ENCODE results near the gene ATXN1. TPM values are rescaled to one million over a fixed set of nuclear protein-coding genes. Genes with fewer than 3 reads are reported as not detected.
"Not testable (repeated sequence)": the region's sequence is repeated elsewhere in the genome, so short reads cannot be mapped to it uniquely, and the experiment has no call there.

ATXN1 gene
- total RNA-seq, 1 donor from 2014 or later, result 69.1 TPM

DNA sequence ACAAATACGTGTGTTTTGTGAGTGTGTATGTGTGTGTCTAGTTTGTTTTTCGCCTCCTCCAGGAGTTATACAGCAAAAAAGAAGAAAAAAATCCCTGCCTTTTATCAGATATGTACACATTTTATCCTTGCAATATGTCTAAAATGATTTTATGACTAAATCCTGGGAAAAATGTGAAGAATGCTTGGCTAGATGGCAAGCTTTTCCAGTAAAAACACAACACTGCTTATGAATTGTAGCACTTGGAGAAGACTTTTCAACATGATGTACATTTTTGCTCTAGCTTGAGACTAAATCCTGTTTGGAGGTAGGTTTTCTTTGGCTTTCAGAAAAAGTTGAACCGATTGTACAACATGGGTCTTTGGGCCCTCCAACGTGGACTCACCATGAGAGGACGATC, 362.7 kb downstream of the ATXN1 start:
- DNase-seq (ENCODE audit: low spot score), result no peak
- Mint-ChIP-seq H3K27ac (no peak overlapping the region), H3K4me3 (ENCODE audit: low read depth) (no peak overlapping the region), H3K36me3 (ENCODE audit: low read depth) (peaks cover 56% of the 10 kb centered on the region), H3K27me3 (ENCODE audit: low read depth) (no peaks in the 10 kb centered on the region), H3K9me3 (peaks cover 4% of the 10 kb centered on the region), H3K4me1 (ENCODE audit: low read depth) (peaks cover 37% of the 10 kb centered on the region)
- intact Hi-C loops (cut with micrococcal nuclease), result loop anchor here (5.0 kb wide), 1 partner anchor 259 kb away; no protein-coding TSS in a partner anchor

DNA sequence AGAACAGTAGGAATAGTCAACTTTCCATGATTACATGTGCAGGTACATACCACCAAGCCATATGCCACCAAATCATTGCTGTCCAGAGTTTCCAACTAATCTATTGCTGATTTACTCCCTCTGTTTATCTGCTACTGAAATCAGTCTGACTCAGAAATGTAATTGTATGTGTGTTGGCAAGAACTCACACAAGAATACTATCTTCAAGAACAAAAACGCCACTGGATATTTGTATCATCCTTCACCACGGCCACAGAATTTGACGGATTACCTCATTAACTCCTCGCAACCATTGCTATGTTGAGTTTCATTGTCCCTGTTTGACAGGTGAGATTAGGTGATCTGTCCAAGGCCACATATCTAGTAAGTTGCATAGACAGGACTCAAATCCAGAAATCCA, 363.6 kb downstream of the ATXN1 start:
- H3K36me3 Mint-ChIP-seq (ENCODE audit: low read depth), result peaks cover 60% of the 10 kb centered on the region
- no peak overlapping the region for H3K4me3 Mint-ChIP-seq (ENCODE audit: low read depth)
- DNase-seq (ENCODE audit: low spot score), result no peak
- H3K4me1 Mint-ChIP-seq (ENCODE audit: low read depth), result peaks cover 40% of the 10 kb centered on the region
- peaks cover 4% of the 10 kb centered on the region for H3K9me3 Mint-ChIP-seq
- intact Hi-C loops (cut with micrococcal nuclease), result loop anchor here (1.0 to 5.0 kb wide), 3 partner anchors 23 to 260 kb away; no protein-coding TSS in a partner anchor
- H3K27me3 Mint-ChIP-seq (ENCODE audit: low read depth), result no peaks in the 10 kb centered on the region
- peak overlapping the region; percentile 49 for H3K27ac Mint-ChIP-seq

DNA sequence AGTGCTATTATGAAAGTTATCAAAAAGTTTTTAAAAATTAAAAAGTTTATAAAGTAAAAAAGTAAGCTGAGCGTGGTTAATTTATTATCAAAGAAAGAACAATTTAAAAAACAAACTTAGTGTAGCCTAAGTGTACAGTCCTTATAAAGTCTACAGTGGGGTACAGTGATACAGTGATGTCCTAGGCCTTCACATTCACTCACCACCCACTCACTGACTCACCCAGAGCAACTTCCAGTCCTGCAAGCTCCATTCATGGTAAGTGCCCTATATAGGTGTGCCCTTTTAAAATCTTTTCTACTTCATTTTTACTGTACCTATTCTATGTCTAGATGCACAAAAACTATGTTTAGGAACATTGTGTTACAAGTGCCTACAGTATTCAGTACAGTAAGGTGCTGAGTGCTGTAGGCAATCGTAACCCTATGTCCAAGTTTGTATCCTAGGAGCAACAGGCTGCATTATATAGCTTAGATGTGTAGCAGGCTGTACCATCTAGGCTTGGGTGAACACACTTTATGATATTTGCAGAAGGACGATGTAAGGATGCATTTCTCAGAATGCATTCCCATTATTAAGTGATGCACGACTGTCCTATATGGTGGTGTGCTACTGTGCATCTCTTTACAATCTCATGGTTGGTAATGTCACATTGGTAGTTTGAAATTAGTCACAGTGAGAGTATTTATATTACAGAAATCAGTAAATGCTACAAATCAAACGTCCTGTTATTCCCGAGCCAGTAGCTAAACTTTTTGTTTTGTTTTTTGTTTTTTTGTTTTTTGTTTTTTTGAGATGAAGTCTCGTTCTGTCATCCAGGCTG, 364.6 kb downstream of the ATXN1 start:
- peaks cover 2% of the 10 kb centered on the region for H3K9me3 Mint-ChIP-seq
- intact Hi-C loops (cut with micrococcal nuclease), result loop anchor here (1.0 to 5.0 kb wide), 3 partner anchors 24 to 261 kb away; no protein-coding TSS in a partner anchor
- H3K27ac Mint-ChIP-seq, result peak overlapping the region; percentile 49
- no peak for DNase-seq (ENCODE audit: low spot score)
- no peak overlapping the region for H3K4me3 Mint-ChIP-seq (ENCODE audit: low read depth)
- peaks cover 54% of the 10 kb centered on the region for H3K36me3 Mint-ChIP-seq (ENCODE audit: low read depth)
- no peaks in the 10 kb centered on the region for H3K27me3 Mint-ChIP-seq (ENCODE audit: low read depth)
- peaks cover 34% of the 10 kb centered on the region for H3K4me1 Mint-ChIP-seq (ENCODE audit: low read depth)

DNA sequence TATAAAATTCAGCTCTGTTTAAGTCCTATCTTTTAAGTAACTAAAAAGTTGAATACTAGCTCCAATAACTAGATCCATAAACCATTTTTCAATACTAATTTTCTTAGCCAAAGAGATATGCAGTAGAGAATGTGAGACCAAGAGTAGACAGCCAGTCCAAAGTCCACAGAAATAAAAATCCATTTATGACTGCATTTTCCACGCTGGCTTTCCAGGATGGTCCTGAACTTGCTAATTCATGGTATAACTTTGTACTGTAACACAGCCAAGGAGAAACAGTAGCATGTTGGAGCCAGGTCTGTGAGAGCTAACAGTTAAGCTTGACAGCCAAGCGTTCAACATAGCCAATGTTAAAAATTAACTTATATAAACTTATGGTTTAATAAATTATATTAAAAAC, 366.6 kb downstream of the ATXN1 start:
- Mint-ChIP-seq H3K27ac (no peak overlapping the region), H3K36me3 (ENCODE audit: low read depth) (peaks cover 38% of the 10 kb centered on the region), H3K27me3 (ENCODE audit: low read depth) (no peaks in the 10 kb centered on the region), H3K4me1 (ENCODE audit: low read depth) (peaks cover 27% of the 10 kb centered on the region), H3K4me3 (ENCODE audit: low read depth) (no peak overlapping the region), H3K9me3 (no peaks in the 10 kb centered on the region)
- intact Hi-C loops (cut with micrococcal nuclease), result loop anchor here (5.0 kb wide), 1 partner anchor 263 kb away; no protein-coding TSS in a partner anchor
- DNase-seq (ENCODE audit: low spot score), result no peak

DNA sequence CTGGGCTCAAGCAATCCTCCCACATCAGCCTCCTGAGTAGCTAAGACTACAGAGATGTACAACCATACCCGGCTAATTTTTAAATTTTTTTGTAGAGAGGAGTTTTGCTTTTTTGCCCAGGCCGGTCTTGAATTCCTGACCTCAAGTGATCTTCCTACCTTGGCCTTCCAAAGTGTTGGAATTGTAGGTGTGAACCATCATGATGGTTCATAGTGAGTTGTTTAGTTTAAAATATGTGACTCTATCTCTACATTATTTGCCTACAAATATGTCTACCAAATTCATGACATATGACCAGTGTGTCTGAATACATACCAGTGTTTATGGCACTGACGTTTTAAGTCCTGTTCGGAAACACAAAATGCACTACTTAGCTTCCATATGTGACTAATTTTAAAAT, 367.9 kb downstream of the ATXN1 start:
- Mint-ChIP-seq H3K9me3 (no peaks in the 10 kb centered on the region), H3K27me3 (ENCODE audit: low read depth) (no peaks in the 10 kb centered on the region), H3K36me3 (ENCODE audit: low read depth) (peaks cover 31% of the 10 kb centered on the region), H3K4me3 (ENCODE audit: low read depth) (no peak overlapping the region), H3K4me1 (ENCODE audit: low read depth) (peaks cover 22% of the 10 kb centered on the region), H3K27ac (no peak overlapping the region)
- intact Hi-C loops (cut with micrococcal nuclease), result no loop called here
- DNase-seq (ENCODE audit: low spot score), result no peak

DNA sequence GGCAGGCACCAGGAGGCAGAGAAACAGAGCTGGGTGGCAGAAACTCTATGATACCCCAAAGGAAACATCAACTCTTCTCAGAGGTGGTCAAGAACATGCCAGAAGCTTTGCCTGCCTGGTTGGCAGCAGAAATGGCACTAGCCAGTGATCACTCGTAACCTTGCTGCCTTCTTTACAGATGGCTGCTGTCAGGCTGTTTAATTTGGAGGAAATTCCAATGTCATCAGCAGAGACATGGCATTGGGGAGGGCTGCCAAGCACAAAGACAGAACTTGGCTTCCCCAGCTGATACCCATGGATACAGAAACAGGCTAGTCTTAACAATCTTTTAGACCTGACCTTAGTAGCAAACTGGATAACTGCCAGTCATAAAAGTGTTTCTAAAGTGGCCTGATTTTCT, 369.2 kb downstream of the ATXN1 start:
- no peak for DNase-seq (ENCODE audit: low spot score)
- Mint-ChIP-seq H3K36me3 (ENCODE audit: low read depth) (peaks cover 27% of the 10 kb centered on the region), H3K4me3 (ENCODE audit: low read depth) (no peak overlapping the region), H3K4me1 (ENCODE audit: low read depth) (peaks cover 11% of the 10 kb centered on the region), H3K9me3 (no peaks in the 10 kb centered on the region), H3K27me3 (ENCODE audit: low read depth) (no peaks in the 10 kb centered on the region), H3K27ac (no peak overlapping the region)
- intact Hi-C loops (cut with micrococcal nuclease), result no loop called here

DNA sequence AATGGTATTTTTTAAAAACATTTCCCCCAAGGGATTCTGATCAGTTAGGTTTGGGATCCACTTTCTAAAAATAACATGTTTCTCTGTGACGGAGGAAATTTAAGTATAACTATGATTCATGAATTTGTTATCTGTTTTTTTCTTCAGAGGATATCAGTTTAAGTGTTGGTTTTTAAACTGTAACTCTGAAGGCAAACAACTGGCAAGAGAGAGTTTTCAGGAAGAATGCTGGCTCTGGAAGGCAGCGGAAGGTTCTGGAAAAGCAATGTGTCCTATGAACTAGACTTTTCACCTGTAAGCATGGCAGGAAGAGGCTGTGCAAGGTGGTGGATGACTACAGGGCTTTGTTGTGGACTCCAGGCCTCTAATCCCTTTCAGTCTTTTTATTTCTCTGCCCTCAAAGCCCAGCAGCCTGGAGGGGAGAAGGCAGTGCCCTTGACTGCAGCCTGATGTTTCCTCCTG, 369.8 kb downstream of the ATXN1 start:
- Mint-ChIP-seq H3K36me3 (ENCODE audit: low read depth) (peaks cover 27% of the 10 kb centered on the region), H3K27ac (no peak overlapping the region), H3K4me1 (ENCODE audit: low read depth) (peaks cover 6% of the 10 kb centered on the region), H3K27me3 (ENCODE audit: low read depth) (no peaks in the 10 kb centered on the region), H3K4me3 (ENCODE audit: low read depth) (no peak overlapping the region), H3K9me3 (no peaks in the 10 kb centered on the region)
- no peak for DNase-seq (ENCODE audit: low spot score)
- intact Hi-C loops (cut with micrococcal nuclease), result no loop called here

DNA sequence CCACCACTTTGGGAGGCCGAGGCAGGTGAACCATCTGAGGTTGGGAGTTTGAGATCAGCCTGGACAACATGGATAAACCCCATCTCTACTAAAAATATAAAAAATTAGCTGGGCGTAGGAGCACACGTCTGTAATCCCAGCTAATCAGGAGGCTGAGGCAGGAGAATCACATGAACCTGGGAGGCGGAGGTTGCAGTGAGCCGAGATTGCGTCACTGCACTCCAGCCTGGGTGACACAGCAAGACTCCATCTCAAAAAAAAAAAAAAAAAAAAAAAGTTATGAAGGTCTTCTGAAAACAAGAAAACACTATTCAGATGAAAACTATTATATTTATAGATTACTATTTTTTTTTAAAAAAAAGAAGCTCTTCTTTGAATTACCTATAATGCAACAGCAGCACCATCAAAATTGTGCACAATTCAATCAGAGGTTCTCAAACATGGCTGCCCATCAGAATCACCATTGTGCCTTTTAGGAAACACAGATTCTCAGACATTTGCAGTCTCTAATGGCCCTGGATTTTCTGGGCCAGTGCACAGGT, 370.3 kb downstream of the ATXN1 start:
- peaks cover 29% of the 10 kb centered on the region for H3K36me3 Mint-ChIP-seq (ENCODE audit: low read depth)
- H3K4me1 Mint-ChIP-seq (ENCODE audit: low read depth); DNase-seq (ENCODE audit: low spot score); H3K27ac Mint-ChIP-seq; H3K4me3 Mint-ChIP-seq (ENCODE audit: low read depth); H3K9me3 Mint-ChIP-seq; intact Hi-C loops (cut with micrococcal nuclease); H3K27me3 Mint-ChIP-seq (ENCODE audit: low read depth): not testable (repeated sequence)

DNA sequence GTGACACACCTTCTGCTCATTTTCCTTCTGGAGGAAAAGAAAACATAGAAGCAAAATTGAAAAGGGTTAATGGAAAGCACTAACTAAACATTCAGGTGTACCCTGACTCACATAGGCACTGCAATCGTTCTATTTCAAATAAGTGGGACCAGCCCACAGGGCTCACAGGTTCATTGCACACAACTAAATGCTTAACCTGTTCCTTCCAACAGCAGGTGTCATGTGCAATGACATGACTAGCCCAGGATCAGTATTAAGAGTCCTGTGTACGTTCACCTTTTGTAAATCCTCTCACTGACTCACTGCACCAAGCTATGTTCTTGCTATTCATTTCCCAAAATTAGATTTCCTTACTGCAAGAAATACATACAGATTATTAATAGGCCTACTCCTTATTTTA, 371.6 kb downstream of the ATXN1 start:
- H3K9me3 Mint-ChIP-seq, result no peaks in the 10 kb centered on the region
- H3K4me3 Mint-ChIP-seq (ENCODE audit: low read depth), result no peak overlapping the region
- peaks cover 29% of the 10 kb centered on the region for H3K36me3 Mint-ChIP-seq (ENCODE audit: low read depth)
- no peak for DNase-seq (ENCODE audit: low spot score)
- intact Hi-C loops (cut with micrococcal nuclease), result no loop called here
- H3K4me1 Mint-ChIP-seq (ENCODE audit: low read depth), result peaks cover 5% of the 10 kb centered on the region
- H3K27me3 Mint-ChIP-seq (ENCODE audit: low read depth), result no peaks in the 10 kb centered on the region
- no peak overlapping the region for H3K27ac Mint-ChIP-seq

DNA sequence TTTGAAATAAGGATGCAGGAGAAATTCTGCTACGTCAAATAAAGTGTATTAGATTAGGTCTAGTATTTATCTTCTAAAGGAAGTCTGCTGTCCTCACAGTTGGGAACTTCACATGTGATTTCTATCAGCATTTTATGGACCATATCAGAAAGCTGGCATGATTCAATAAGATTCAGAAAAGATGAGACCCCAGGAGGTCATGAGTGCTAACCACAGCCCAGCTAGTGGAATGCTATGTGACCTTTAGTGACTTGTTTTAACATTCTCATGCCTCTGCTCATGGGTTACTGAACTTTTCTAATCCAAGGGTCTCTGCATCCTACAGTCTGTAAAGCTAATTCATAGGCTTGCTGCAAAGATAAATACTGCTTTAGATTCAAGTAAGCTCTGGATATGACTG, 372.8 kb downstream of the ATXN1 start:
- Mint-ChIP-seq H3K27ac (no peak overlapping the region), H3K9me3 (no peaks in the 10 kb centered on the region), H3K36me3 (ENCODE audit: low read depth) (peaks cover 25% of the 10 kb centered on the region), H3K27me3 (ENCODE audit: low read depth) (no peaks in the 10 kb centered on the region), H3K4me1 (ENCODE audit: low read depth) (peaks cover 5% of the 10 kb centered on the region), H3K4me3 (ENCODE audit: low read depth) (no peak overlapping the region)
- intact Hi-C loops (cut with micrococcal nuclease), result no loop called here
- no peak for DNase-seq (ENCODE audit: low spot score)

DNA sequence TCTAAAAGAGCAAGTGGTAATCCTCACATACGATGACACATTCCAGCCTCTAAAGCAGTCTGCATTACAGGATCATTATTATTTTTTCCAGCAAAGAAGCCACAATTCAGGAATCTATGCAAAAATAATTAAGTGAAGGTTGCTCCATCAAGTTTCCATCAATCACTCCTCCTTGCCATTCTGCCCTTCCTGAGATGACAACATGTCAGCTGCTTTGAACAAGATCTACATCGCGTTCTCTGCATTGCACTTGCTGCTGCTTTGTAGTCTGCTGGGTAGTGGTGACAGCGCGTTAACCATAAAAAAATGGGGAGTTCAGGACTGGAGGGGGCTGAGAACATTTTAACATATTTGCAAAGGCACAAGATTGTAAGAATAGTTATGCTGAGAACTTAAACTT, 375.2 kb downstream of the ATXN1 start:
- H3K4me3 Mint-ChIP-seq (ENCODE audit: low read depth), result no peak overlapping the region
- H3K27me3 Mint-ChIP-seq (ENCODE audit: low read depth), result no peaks in the 10 kb centered on the region

DNA sequence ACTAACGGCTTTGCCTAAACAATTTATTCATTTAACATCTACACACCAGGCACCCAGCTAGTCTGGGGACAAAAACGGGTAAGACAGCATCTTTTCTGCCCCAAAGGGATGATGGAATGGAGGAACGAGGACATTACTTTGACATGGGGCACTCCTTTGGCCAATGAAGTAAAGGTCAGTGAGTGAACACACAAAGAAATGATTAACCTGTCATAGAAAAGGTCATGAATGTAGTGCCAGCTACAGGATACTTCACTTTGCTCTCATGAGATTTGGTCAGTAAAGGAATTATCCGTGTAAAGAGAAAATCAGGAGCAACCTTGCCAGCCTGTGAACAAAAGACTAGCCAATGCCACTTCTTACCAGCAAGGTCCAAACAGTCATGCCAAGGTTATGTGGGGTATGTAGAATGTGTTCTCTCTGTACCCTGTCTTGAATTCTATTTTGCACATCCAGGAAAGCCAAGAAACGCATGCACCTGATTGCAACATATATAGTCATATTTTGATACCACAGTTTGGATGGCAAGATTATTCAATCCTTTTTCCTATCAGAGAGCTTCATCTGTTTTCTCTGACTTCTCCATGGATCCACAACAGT, 377.6 kb downstream of the ATXN1 start:
- DNase-seq (ENCODE audit: low spot score), result no peak
- no peak overlapping the region for H3K27ac Mint-ChIP-seq
- intact Hi-C loops (cut with micrococcal nuclease), result no loop called here
- H3K4me3 Mint-ChIP-seq (ENCODE audit: low read depth), result no peak overlapping the region
- H3K27me3 Mint-ChIP-seq (ENCODE audit: low read depth), result no peaks in the 10 kb centered on the region
- H3K4me1 Mint-ChIP-seq (ENCODE audit: low read depth), result peaks cover 1% of the 10 kb centered on the region
- H3K36me3 Mint-ChIP-seq (ENCODE audit: low read depth), result peaks cover 18% of the 10 kb centered on the region
- no peaks in the 10 kb centered on the region for H3K9me3 Mint-ChIP-seq

More for the DNA sequence above, 375.2 kb downstream of the ATXN1 start:
- intact Hi-C loops (cut with micrococcal nuclease), result no loop called here
- H3K27ac Mint-ChIP-seq, result no peak overlapping the region
- H3K4me1 Mint-ChIP-seq (ENCODE audit: low read depth), result no peaks in the 10 kb centered on the region
- no peak for DNase-seq (ENCODE audit: low spot score)
- no peaks in the 10 kb centered on the region for H3K9me3 Mint-ChIP-seq
- H3K36me3 Mint-ChIP-seq (ENCODE audit: low read depth), result peaks cover 17% of the 10 kb centered on the region

DNA sequence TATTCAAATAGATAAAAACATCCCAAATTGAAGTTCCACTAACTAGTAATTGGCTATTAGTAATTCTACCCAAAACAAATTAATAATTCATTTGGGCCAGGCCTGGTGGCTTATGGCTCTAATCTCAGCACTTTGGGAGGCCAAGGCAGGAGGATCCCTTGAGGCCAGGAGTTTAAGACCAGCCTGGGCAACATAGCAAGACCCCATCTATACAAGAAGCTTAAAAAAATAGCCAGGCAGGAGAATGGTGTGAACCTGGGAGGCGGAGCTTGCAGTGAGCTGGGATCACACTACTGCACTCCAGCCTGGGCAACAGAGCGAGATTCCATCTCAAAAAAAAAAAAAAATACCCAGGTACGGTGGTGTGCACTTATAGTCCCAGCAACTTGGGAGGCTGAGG, 379.3 kb downstream of the ATXN1 start:
- H3K4me3 Mint-ChIP-seq (ENCODE audit: low read depth), result not testable (repeated sequence)

More for the DNA sequence above, 379.3 kb downstream of the ATXN1 start:
- DNase-seq (ENCODE audit: low spot score); H3K4me1 Mint-ChIP-seq (ENCODE audit: low read depth); intact Hi-C loops (cut with micrococcal nuclease); H3K27me3 Mint-ChIP-seq (ENCODE audit: low read depth); H3K27ac Mint-ChIP-seq; H3K9me3 Mint-ChIP-seq: not testable (repeated sequence)
- H3K36me3 Mint-ChIP-seq (ENCODE audit: low read depth), result peaks cover 19% of the 10 kb centered on the region

Measured in activated T-helper 2 cell treated with anti-CD3 and anti-CD28 coated beads, Interferon-gamma antibody, Interleukin-2, Interleukin-4, amounts not matched to agents 10 μg/mL and 5 μg/mL and 100 μg/mL, durations not matched to agents 14 hours and 24 hours and 36 hours (primary cell).